ENCODE data around the gene LRP8. TPM values are rescaled to one million over a fixed set of nuclear protein-coding genes. Genes with fewer than 3 reads are reported as not detected.

LRP8 gene
- total RNA-seq, 1 donor from 2014 or later, result 43.5 TPM

DNA sequence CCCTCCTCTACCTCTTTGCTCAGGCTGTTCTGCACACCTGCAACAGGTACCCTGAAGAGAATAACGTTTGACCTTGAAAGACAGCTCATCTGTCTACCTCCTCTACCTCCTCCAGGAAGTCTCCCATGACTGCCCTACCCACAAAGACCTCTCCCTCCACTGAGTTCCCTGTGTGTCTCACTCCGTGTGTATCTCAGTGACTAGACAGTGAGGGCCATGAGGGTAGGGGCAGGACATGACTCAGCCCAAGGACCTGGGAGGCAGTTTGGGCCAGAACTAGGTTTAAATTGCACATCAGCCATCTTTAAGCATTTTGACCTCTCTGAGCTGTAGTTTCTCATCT lies 32.0 kb upstream of the LRP8 start:
- DNase-seq (ENCODE audit: low read depth, low spot score), result no peak

DNA sequence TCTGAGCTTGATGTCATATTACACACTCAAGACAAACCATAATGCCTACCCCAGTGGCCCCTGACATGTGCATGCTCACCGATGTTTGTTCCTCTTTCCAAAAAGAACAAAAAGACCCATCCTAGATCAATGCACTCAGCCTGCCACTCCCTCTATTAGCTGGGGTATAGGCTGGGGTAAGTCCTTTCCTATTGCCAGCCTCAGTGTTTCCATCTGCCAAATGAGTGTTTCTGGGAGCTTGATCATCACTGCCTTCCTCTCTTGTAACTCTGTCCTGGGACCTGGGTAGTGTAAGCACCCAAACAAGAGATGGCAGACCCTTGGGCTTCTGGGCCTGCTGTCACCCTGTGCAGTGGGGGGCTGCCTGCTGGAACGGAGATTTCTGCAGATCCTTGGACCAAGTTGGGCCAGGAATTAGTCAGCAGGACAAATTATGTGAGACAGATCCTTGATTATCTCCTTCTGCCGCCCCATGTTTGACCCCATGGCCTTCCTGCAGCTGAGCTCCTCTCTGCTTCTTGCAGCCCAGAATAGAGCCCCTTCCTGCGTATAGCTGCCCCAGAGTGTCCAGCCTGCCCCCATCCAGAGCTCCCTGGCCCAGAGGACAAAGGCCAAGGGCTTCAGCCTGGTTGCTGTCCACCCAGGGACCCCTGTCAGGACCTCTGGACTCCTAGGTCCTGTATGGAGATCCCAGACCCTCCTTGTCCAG lies 31.5 kb upstream of the LRP8 start:
- DNase-seq (ENCODE audit: low read depth, low spot score), result no peak

DNA sequence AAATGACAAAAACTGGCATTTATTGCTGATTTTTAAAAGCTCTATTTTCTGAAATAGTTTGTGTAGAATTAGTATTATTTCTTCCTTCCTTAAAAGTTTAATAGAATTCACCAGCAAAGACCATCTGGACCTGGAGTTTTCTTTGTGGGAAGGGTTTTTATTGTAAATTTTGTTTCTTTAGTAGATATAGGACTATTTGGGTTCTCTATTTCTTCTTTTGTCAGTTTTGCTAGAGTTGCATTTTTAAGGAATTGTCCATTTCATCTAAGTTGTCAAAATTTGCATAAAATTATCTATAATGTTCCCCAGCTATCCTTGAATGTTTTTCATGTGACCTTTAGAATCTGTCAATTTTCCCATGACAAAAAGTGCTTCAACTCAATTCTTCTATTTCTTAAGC lies 28.8 kb upstream of the LRP8 start:
- no peak for DNase-seq (ENCODE audit: low read depth, low spot score)

- no peak for DNase-seq (ENCODE audit: low read depth, low spot score)
Observed at GRCh38 chr1:53354119-53354518, 26.2 kb upstream of the LRP8 start.

GRCh38 chr1:53352561-53352960 lies 24.7 kb upstream of the LRP8 start:
- DNase-seq (ENCODE audit: low read depth, low spot score), result no peak

- no peak for DNase-seq (ENCODE audit: low read depth, low spot score)
Observed at GRCh38 chr1:53350853-53351767, 23.2 kb upstream of the LRP8 start.

DNA sequence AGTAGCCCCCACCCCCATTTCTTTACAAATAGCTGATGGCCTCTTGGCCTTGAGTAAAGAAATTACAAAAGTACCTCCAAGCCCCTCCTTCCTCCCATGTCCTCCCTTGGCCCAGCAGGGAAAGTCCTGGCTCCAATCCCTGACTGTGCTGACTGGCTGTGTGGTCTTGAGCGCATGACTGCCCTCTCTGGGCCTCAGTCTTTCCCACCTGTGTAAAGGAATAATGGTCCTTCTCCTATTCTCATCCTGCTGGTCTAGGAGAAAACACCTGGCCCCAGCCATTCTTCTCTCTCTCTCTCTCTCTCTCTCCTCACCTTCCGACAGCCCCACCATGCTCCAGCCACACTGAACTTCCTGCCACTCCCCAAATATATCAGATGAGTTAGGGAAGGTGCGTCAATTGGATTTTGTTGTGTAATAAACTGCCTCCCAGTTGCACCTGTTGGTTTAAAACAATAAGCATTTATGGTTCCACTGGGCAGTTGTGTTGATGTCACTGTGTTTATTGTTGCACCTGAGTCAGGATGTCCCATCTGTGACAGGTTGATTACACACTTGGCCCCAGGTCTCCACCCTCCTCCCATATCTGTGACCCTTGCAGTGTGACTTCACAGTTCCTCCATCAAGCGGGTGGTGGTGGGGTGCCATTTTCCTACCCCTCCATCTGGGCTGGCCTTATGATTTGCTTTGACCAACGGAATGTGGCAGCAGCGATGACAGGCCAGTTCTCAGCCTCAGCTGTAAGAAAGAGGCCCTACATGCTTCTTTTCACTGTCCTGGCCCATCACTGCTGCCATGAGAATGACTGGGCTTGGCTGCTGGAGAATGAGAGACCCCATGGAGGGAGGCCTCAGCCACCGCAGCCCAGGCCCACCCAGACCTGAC lies 22.3 kb upstream of the LRP8 start:
- DNase-seq (ENCODE audit: low read depth, low spot score), result no peak

- DNase-seq (ENCODE audit: low read depth, low spot score), result no peak
Observed at GRCh38 chr1:53349369-53349835, 21.5 kb upstream of the LRP8 start.

DNA sequence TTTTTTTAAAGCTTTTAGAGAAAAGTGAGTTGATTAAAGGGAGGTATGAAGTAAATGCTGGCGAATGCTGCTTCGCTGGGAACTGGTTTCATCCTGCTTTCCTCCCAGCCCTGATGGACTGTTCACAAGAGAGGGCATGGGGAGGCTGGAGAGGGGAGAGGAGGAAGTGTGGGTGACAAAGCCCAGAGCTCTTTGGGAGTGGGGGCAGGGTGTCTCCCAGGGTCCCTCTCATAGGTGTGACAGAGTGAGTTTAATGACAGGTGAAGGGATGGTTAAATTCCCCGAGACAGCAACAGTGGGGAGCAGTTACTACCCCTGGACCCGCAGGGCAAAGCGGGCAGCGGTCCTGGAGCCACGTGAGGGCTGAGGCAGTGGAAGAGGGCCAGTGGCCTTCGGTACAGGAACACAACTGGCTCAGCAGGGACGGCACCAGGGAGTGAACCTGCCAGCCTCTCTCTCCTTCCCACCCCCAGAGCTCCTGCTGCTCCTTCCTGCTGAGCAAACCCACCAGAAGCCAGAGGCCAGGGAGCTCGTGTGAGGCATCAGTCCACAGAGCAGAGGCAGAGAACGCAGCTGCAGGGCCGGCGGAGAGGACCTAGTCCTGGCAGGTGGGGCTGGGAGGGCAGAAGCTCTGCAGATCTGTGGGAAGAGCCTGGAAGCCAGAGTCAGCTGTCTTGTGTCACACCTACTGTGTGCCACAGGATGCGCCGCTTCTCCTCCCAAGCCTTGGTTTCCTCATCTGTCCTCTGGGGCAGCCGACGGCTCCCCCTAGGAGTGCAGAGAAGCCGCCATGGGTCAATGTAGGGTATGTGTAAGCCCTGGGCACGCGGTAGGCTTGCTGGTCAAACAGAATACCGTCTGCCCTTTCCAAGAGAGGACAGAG lies 20.9 kb upstream of the LRP8 start:
- no peak for DNase-seq (ENCODE audit: low read depth, low spot score)

DNA sequence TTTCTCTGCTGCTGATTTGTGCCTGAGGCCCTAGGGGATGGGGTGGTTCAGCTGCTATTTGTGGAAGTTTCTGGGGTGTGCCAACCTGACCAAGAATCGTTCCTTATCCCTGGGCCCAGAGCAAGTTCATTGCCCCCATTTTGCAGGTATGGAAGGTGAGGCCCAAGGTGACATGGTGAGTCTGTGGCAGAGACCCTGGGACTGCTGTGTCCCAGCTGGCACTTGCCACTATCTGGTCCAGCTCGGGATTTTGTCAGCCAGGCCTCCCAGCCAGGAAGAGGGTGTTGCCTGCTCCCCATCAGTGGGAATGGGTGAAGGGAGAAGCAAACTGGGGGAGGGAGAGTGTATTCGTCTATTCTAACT lies 18.9 kb upstream of the LRP8 start:
- no peak for DNase-seq (ENCODE audit: low read depth, low spot score)

- DNase-seq (ENCODE audit: low read depth, low spot score), result no peak
Observed at GRCh38 chr1:53345996-53346813, 18.3 kb upstream of the LRP8 start.

DNA sequence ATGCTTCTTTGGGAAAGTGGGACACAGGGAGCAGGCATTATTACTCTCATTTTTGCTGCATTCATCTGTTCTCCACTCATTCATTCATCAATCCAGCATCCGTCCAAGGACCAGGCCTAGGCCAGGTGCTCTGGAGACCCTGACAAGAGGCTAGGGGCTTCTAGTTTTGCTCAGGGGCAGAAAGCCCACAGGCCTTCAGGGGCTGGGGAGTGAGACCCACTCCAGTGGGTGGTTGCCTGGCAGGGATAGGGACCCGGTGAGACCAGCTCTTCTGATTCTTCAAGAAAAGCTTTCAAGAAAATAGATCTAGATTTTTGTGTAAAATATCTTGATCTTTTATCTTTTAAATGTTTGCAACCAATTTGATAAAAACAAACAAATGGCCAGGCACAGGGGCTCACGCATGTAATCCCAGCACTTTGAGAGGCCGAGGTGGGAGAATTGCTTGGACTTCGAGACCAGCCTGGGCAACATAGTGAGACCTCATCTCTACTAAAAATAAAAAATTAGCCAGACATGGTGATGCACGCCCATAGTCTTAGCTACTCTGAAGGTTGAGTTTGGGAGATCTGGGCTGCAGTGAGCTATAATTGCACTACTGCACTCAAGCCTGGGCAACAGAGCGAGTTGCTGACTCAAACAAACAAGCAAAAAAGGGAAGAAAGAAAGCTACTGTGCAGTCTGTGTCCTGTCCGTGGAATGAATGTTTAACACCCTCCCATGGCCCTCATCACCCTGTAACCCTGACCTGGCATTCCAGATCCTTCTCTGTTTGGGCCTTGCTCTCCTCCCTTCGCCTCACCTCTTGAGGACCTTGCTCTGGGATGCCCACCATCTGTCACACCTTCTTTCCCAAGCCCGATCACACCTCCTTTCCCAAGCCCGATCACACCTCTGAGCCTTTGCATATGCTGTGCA lies 17.3 kb upstream of the LRP8 start:
- DNase-seq (ENCODE audit: low read depth, low spot score), result no peak

DNA sequence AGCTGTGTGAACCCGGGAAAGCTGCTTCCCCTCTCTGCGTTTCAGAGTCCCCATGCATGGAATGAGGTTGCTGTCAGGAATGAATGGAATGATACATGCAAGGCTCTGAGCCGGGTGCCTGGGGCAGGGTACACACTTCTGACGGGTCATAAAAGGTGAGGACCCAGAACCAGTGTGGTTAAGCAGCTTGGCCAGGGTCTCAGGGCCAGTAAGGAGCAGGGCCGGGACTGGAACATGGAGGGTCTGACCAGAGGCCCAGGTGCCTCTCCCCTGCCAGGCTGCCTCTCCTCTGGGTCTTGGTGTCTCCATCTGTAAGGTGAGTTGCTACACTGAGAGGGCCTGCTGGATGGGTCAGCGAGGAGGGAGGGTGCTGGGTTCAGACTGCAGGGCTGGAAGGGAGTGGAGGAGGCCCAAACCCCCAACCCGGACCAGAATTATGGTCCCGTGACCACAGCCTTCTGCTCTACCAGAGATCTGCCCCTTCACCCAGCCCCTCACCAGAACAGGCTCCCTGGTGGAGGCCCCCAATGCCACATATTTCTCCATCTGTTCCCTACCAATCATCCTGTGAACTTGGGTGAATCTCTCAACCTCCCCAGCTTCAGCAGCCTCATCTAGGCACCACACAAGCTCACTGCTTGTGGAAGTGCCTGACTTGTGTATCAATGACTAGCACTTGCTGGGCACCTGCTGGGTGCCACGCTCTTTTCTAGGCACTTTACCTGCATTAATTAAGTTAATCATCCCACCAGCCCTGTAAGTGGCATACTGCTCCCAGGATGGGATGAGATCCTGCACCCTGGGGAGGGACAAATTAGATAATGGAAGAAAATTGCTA lies 16.2 kb upstream of the LRP8 start:
- DNase-seq (ENCODE audit: low read depth, low spot score), result no peak

GRCh38 chr1:53342735-53343470 lies 15.0 kb upstream of the LRP8 start:
- no peak for DNase-seq (ENCODE audit: low read depth, low spot score)

- DNase-seq (ENCODE audit: low read depth, low spot score), result no peak
Observed at GRCh38 chr1:53341961-53342707, 14.3 kb upstream of the LRP8 start.

DNA sequence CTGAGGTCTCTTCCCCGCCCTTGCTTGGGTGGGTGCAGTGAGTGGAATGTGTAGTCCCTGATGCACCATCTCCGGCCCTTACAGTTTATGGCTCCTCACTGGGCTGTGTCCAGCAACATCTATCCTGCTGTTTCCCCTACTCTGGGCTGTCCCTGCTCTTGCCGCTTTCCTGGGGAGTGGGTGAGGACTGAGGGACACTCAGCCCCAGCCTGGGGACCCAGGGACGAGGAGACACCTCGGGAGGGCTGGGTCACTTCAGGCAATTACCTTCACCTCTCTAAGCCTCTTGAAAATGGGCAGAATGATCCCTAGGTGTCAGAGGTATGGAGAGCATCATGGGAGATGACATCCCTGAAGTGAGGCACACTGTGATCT lies 13.6 kb upstream of the LRP8 start:
- no peak for DNase-seq (ENCODE audit: low read depth, low spot score)
